Measurements from ENCODE around the gene SRCIN1.

SRCIN1 gene

GRCh38 chr17:38557396-38557795, 48.4 kb downstream of the SRCIN1 start:
- TF ChIP-seq CTCF (conservative IDR thresholded peaks at IDR 0.05; ENCODE audit: low read depth, low read length): no peak
- Histone ChIP-seq H3K4me3 (IDR thresholded peaks at IDR 0.05; ENCODE audit: insufficient read depth, low read depth, low read length) (no peak overlapping the region), H3K27me3 (ENCODE audit: insufficient read depth, low read depth) (peaks cover 12% of the 10 kb centered on the region; the same call in 1 of the 2 replicates), H3K4me1 (ENCODE audit: low read depth, poor library complexity, severe bottlenecking) (peaks cover 14% of the 10 kb centered on the region), H3K36me3 (ENCODE audit: insufficient read depth) (no peaks in the 10 kb centered on the region), H3K9ac (no peak overlapping the region), H3K27ac (no peak overlapping the region), H3K79me2 (ENCODE audit: insufficient read depth, low read depth) (no peaks in the 10 kb centered on the region), H4K20me1 (ENCODE audit: insufficient read depth) (no peaks in the 10 kb centered on the region), H2AFZ (ENCODE audit: low read depth) (peak overlapping the region; percentile 97; the same call in 1 of the 2 replicates), H3K4me2 (peak overlapping the region; percentile 49; the same call in 1 of the 2 replicates)

GRCh38 chr17:38556239-38556638, 49.5 kb downstream of the SRCIN1 start:
- Histone ChIP-seq H3K27ac (no peak overlapping the region), H3K4me3 (IDR thresholded peaks at IDR 0.05; ENCODE audit: insufficient read depth, low read depth, low read length) (no peak overlapping the region), H3K4me2 (no peak overlapping the region), H3K27me3 (ENCODE audit: insufficient read depth, low read depth) (peaks cover 9% of the 10 kb centered on the region; the same call in 1 of the 2 replicates), H3K9ac (no peak overlapping the region), H3K36me3 (ENCODE audit: insufficient read depth) (no peaks in the 10 kb centered on the region), H3K4me1 (ENCODE audit: low read depth, poor library complexity, severe bottlenecking) (peaks cover 14% of the 10 kb centered on the region), H4K20me1 (ENCODE audit: insufficient read depth) (no peaks in the 10 kb centered on the region), H3K79me2 (ENCODE audit: insufficient read depth, low read depth) (no peaks in the 10 kb centered on the region), H2AFZ (ENCODE audit: low read depth) (no peak overlapping the region)
- no peak for TF ChIP-seq CTCF (conservative IDR thresholded peaks at IDR 0.05; ENCODE audit: low read depth, low read length)

- no peak overlapping the region for H3K4me2 ChIP-seq
- H3K79me2 ChIP-seq (ENCODE audit: insufficient read depth, low read depth): no peaks in the 10 kb centered on the region
- H4K20me1 ChIP-seq (ENCODE audit: insufficient read depth): no peaks in the 10 kb centered on the region
- H3K36me3 ChIP-seq (ENCODE audit: insufficient read depth): no peaks in the 10 kb centered on the region
- no peak overlapping the region for H2AFZ ChIP-seq (ENCODE audit: low read depth)
- no peak overlapping the region for H3K27ac ChIP-seq
- peaks cover 14% of the 10 kb centered on the region; the same call in 1 of the 2 replicates for H3K27me3 ChIP-seq (ENCODE audit: insufficient read depth, low read depth)
- H3K4me1 ChIP-seq (ENCODE audit: low read depth, poor library complexity, severe bottlenecking): peaks cover 7% of the 10 kb centered on the region
- no peak for TF ChIP-seq CTCF (conservative IDR thresholded peaks at IDR 0.05; ENCODE audit: low read depth, low read length)
- H3K9ac ChIP-seq: no peak overlapping the region
- no peak overlapping the region for H3K4me3 ChIP-seq (IDR thresholded peaks at IDR 0.05; ENCODE audit: insufficient read depth, low read depth, low read length)
Measured at GRCh38 chr17:38554430-38555350, 51.1 kb downstream of the SRCIN1 start.

- H3K79me2 ChIP-seq (ENCODE audit: insufficient read depth, low read depth): no peaks in the 10 kb centered on the region
- no peak overlapping the region for H3K4me3 ChIP-seq (IDR thresholded peaks at IDR 0.05; ENCODE audit: insufficient read depth, low read depth, low read length)
- H4K20me1 ChIP-seq (ENCODE audit: insufficient read depth): no peaks in the 10 kb centered on the region
- peaks cover 32% of the 10 kb centered on the region for H3K27me3 ChIP-seq (ENCODE audit: insufficient read depth, low read depth)
- H3K9ac ChIP-seq: no peak overlapping the region
- no peak overlapping the region for H3K4me2 ChIP-seq
- no peaks in the 10 kb centered on the region for H3K4me1 ChIP-seq (ENCODE audit: low read depth, poor library complexity, severe bottlenecking)
- no peak overlapping the region for H2AFZ ChIP-seq (ENCODE audit: low read depth)
- H3K36me3 ChIP-seq (ENCODE audit: insufficient read depth): no peaks in the 10 kb centered on the region
- no peak overlapping the region for H3K27ac ChIP-seq
- no peak for TF ChIP-seq CTCF (conservative IDR thresholded peaks at IDR 0.05; ENCODE audit: low read depth, low read length)
Measured at GRCh38 chr17:38552343-38552742, 53.4 kb downstream of the SRCIN1 start.
